Heart right ventricle (tissue), 16 donors: ENCODE data around the gene BZW2. TPM values are rescaled to one million over a fixed set of nuclear protein-coding genes. Genes with fewer than 3 reads are reported as not detected.

Source experiments
- ATAC-seq, 8 donors: fragments of 200-7000 bp; cut with Tn5 transposase; one replicate each; pipeline ENCODE4 v1.9.1; 2020; ENCODE audit warnings: mild to moderate bottlenecking in 8 of 8, moderate library complexity in 8 of 8, moderate number of reproducible peaks in 1 of 8
- DNase-seq, 2 donors: peaks; one replicate each; pipeline ENCODE4 v3.0.0-alpha.2; 2020
- H3K27ac ChIP-seq, 10 donors: fragments of 200-600 bp; sonication (generic) in 2 of 10; one replicate each; pipeline versions ENCODE4 v1.5.0 to v1.8.0; 2020 to 2022; ENCODE audit warnings: mild to moderate bottlenecking in 3 of 10
- H3K27me3 ChIP-seq, 7 donors: fragments of 200-600 bp; one replicate each; pipeline ENCODE4 v1.8.0; 2021 to 2022; ENCODE audit warnings: mild to moderate bottlenecking in 2 of 7
- H3K36me3 ChIP-seq, 9 donors: fragments of 200-600 bp; sonication (generic) in 1 of 9; one replicate each; pipeline versions ENCODE4 v1.5.0 to v1.8.0; 2020 to 2022; ENCODE audit warnings: mild to moderate bottlenecking in 2 of 9
- H3K4me1 ChIP-seq, 9 donors: fragments of 200-600 bp; sonication (generic) in 1 of 9; one replicate each; pipeline versions ENCODE4 v1.5.0 to v1.8.0; 2020 to 2022; ENCODE audit warnings: mild to moderate bottlenecking in 4 of 9
- H3K4me3 ChIP-seq, 10 donors: fragments of 200-600 bp; sonication (generic) in 2 of 10; one replicate each; pipeline versions ENCODE4 v1.5.0 to v1.8.0; 2020 to 2022; ENCODE audit warnings: mild to moderate bottlenecking in 7 of 10, moderate library complexity in 2 of 10
- H3K9me3 ChIP-seq, 11 donors: fragments of 200-600 bp in 10 of 11; sonication (generic) in 2 of 11; one replicate each; pipeline versions ENCODE4 v1.5.0 to v1.8.0; 2013 to 2022; ENCODE audit warnings: mild to moderate bottlenecking in 2 of 11, control low read depth in 1 of 11, moderate library complexity in 1 of 11
- CTCF ChIP-seq, 9 donors: fragments of 200-600 bp; sonication (generic) in 2 of 9; IDR thresholded peaks; one replicate each; pipeline versions ENCODE4 v1.5.0 to v1.8.0; 2021 to 2022; ENCODE audit warnings: antibody characterized with exemption in 9 of 9, mild to moderate bottlenecking in 5 of 9, moderate library complexity in 1 of 9
- WGBS, 2 donors: extraction: QIAGEN DNeasy Blood & Tissue Kit; methylation state at CpG; one replicate each; pipeline ENCODE4 v1.1.7; 2013; ENCODE audit warnings: inconsistent platforms in 1 of 2; 5-methylcytosine and 5-hydroxymethylcytosine counted together
- intact Hi-C, 10 donors: fragments of 100-400 bp; cut with DNase I; formaldehyde crosslinking; loops; one replicate each; pipeline versions ENCODE4 v1.11.1 to v1.14.2; 2022
- polyA plus RNA-seq, 2 donors: library from polyadenylated mRNA; stranded (reverse); fragments of 200-250 nt; gene quantifications; one replicate each; pipeline ENCODE4 v1.2.3, GENCODE V29; 2013
- total RNA-seq, 10 donors: library from RNA; stranded (reverse); fragmentation: NEBNext Ultra II Directional in 3 of 10; extraction: Animal tissue kit (Norgen Biotek cat#: 25700) in 3 of 10; gene quantifications; one replicate each; pipeline versions ENCODE4 v1.2.1 to v1.2.4, GENCODE V29; 2021 to 2023
- donor health status: Arrhythmogenic right ventricular cardiomyopathy.
- donor health status: ischemic (EF 13 %, LVEDD 7.1; RV severe dilation, severe dysfunction).
- donor health status: healthy with polysubstance abuse.
- donor health status: DM: no; HTN: yes; CAD: no.
- donor health status: DM: no; HTN: no; CAD: no.
- donor health status: ischemic (EF 25% LVEDD 6.9; RV normal size, moderate dysfunction).
- donor health status: ischemic (EF 25% LVEDD 5.7; RV mildly dilated, moderate dysfunction).
- donor health status: healthy.
- donor health status: DM: yes; HTN: yes; CAD: no.
- donor health status: Ischemic cardiomyopathy.
- donor health status: ischemic (EF 35%, LVEDD 5.7; RV mildly dilated, moderate dysfunction).
- donor health status: nonischemic (EF 11% LVEDD 7.7; RV severe dilation, severe dysfunction).
- donor health status: DM: yes; HTN: yes; CAD: no.
- donor health status: PGD.
- donor health status: ischemic (EF 29% LVEDD 5.4; RV normal size, mild dysfunction).
- donor health status: nonischemic (EF 23%, LVEDD 6.1; RV moderate dilation, normal function).

Gene BZW2
- total and polyA plus RNA-seq, 12 donors: 147 to 470 (median 337) TPM

- Histone ChIP-seq H3K4me1 (no peaks in the 10 kb centered on the region), H3K36me3 (no peaks in the 10 kb centered on the region), H3K27ac (no peak overlapping the region), H3K9me3 (no peaks in the 10 kb centered on the region), H3K4me3 (no peak overlapping the region), H3K27me3 (no peaks in the 10 kb centered on the region)
- intact Hi-C loops: no loop called here
- TF ChIP-seq CTCF (IDR thresholded peaks at IDR 0.05): no peak
- DNase-seq (no peak), ATAC-seq (no peak)
- WGBS, 2 donors: 94 to 95% methylated on average over 2 of the region's 2 CpGs
These were observed 80.2 kb downstream of the BZW2 start for GRCh38 chr7:16726189-16726588.

GRCh38 chr7:16727736-16728135, 81.8 kb downstream of the BZW2 start:
- Histone ChIP-seq H3K4me3 (no peak overlapping the region), H3K4me1 (no peaks in the 10 kb centered on the region), H3K27ac (no peak overlapping the region), H3K27me3 (no peaks in the 10 kb centered on the region), H3K36me3 (no peaks in the 10 kb centered on the region), H3K9me3 (no peaks in the 10 kb centered on the region)
- intact Hi-C loops: no loop called here
- 94% methylated on average over 4 of the region's 4 CpGs for WGBS, 2 donors
- DNase-seq: no peak
- no peak for ATAC-seq
- TF ChIP-seq CTCF (IDR thresholded peaks at IDR 0.05): no peak

- Histone ChIP-seq H3K27ac (no peak overlapping the region), H3K27me3 (no peaks in the 10 kb centered on the region), H3K36me3 (no peaks in the 10 kb centered on the region), H3K4me1 (peaks cover 0 to under 1% (median 0%) of the 10 kb centered on the region in 9 donors), H3K9me3 (no peaks in the 10 kb centered on the region), H3K4me3 (no peak overlapping the region)
- ATAC-seq (no peak), DNase-seq (no peak)
- intact Hi-C loops: no loop called here
- 92 to 93% methylated on average over 10 of the region's 10 CpGs for WGBS, 2 donors
- TF ChIP-seq CTCF (IDR thresholded peaks at IDR 0.05): no peak
These were observed 82.8 kb downstream of the BZW2 start for GRCh38 chr7:16728811-16729210.

- ATAC-seq (no peak), DNase-seq (no peak)
- Histone ChIP-seq H3K9me3 (no peaks in the 10 kb centered on the region), H3K36me3 (no peaks in the 10 kb centered on the region), H3K4me3 (no peak overlapping the region), H3K4me1 (peaks cover 0 to 7% (median 0%) of the 10 kb centered on the region in 9 donors), H3K27ac (no peak overlapping the region), H3K27me3 (no peaks in the 10 kb centered on the region)
- TF ChIP-seq CTCF (IDR thresholded peaks at IDR 0.05): no peak
- intact Hi-C loops: no loop called here
- 88 to 89% methylated on average over 2 of the region's 2 CpGs for WGBS, 2 donors
These were observed 83.6 kb downstream of the BZW2 start for GRCh38 chr7:16729541-16729940.
